Measurements from ENCODE around the gene NGDN. TPM values are rescaled to one million over a fixed set of nuclear protein-coding genes. Genes with fewer than 3 reads are reported as not detected.

Gene NGDN
- total and polyA plus RNA-seq, 3 donors from 2014 or later = 47.5 to 57.9 (median 48.7) TPM

DNA sequence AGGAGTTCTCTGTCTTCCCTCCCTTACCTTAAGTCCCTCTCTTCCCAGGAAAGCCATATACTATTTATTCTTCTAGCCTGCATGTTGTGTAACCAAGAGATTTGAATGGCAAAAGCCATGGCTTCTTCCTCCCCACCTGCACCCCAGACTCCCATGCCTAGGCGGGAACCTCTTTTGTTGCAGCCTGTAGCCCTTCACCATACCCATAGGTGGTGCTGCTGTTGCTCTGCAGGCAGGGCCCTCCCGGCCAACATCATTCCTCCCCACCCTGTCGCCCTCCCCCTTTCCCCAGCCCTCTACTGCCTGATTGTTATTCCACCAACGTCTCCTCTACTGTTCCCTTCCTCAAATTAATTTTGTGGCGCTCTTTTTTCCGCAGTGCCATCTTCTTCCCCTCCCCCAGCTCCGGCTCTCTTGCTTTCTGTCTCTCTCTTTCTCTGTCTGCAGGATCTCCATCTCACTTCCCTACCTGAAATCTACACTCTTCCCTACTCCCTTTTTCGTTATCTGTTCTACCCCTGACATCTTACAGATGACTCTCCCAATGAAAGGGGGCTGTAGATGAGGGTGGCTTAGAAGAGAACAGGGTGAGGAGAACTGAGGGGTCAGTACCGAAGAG lies 13.8 kb downstream of the NGDN start:
- 59 to 61% methylated on average over 9 of the region's 9 CpGs for WGBS, 2 donors
- Histone ChIP-seq H3K36me3 (ENCODE audit: low read depth, missing control alignments) (no peaks in the 10 kb centered on the region), H3K4me1 (no peaks in the 10 kb centered on the region), H3K27ac (no peak overlapping the region), H3K9me3 (no peaks in the 10 kb centered on the region), H3K4me3 (no peak overlapping the region), H3K27me3 (no peaks in the 10 kb centered on the region)
- peak; percentile 28 for DNase-seq
- intact Hi-C loops (cut with DNase I; ENCODE audit: low total_unique reads) = loop anchor here (10.0 kb wide), 1 partner anchor 61 kb away; no protein-coding TSS in a partner anchor
- TF ChIP-seq, protein P1, sequence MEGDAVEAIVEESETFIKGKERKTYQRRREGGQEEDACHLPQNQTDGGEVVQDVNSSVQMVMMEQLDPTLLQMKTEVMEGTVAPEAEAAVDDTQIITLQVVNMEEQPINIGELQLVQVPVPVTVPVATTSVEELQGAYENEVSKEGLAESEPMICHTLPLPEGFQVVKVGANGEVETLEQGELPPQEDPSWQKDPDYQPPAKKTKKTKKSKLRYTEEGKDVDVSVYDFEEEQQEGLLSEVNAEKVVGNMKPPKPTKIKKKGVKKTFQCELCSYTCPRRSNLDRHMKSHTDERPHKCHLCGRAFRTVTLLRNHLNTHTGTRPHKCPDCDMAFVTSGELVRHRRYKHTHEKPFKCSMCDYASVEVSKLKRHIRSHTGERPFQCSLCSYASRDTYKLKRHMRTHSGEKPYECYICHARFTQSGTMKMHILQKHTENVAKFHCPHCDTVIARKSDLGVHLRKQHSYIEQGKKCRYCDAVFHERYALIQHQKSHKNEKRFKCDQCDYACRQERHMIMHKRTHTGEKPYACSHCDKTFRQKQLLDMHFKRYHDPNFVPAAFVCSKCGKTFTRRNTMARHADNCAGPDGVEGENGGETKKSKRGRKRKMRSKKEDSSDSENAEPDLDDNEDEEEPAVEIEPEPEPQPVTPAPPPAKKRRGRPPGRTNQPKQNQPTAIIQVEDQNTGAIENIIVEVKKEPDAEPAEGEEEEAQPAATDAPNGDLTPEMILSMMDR (IDR thresholded peaks at IDR 0.05) = peak in 2 of 3 experiments; percentile 6 to 14
- TF ChIP-seq POLR2A (IDR thresholded peaks at IDR 0.05) = no peak

DNA sequence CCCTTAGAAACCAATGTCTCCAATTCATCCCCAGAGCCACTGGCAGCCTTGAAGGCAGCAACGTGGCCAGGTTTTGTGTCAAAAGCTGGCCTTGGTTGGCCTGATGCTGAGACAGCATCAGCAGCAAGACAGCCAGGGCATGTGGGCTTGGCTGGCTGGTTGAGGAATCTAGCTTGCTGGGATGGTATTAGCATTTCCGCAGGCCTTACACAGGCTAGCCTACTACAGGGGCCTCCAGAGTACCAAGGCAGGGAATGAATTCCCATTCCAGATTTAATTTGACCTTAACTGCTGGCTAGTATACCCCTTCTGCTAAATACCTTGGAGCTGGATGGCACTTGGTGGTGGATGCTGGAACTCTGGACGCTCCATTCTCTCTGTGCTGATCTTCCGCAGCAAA lies 15.8 kb downstream of the NGDN start:
- DNase-seq = no peak
- 79 to 92% methylated on average over 4 of the region's 4 CpGs for WGBS, 2 donors
- no peaks in the 10 kb centered on the region for H3K36me3 ChIP-seq (ENCODE audit: low read depth, missing control alignments)
- TF ChIP-seq POLR2A (IDR thresholded peaks at IDR 0.05) = no peak
- TF ChIP-seq, protein P1 (IDR thresholded peaks at IDR 0.05) = no peak
- no peaks in the 10 kb centered on the region for H3K27me3 ChIP-seq
- H3K4me1 ChIP-seq = no peaks in the 10 kb centered on the region
- no peaks in the 10 kb centered on the region for H3K9me3 ChIP-seq
- intact Hi-C loops (cut with DNase I; ENCODE audit: low total_unique reads) = loop anchor here (10.0 kb wide), 1 partner anchor 59 kb away; no protein-coding TSS in a partner anchor
- H3K4me3 ChIP-seq = no peak overlapping the region
- no peak overlapping the region for H3K27ac ChIP-seq

DNA sequence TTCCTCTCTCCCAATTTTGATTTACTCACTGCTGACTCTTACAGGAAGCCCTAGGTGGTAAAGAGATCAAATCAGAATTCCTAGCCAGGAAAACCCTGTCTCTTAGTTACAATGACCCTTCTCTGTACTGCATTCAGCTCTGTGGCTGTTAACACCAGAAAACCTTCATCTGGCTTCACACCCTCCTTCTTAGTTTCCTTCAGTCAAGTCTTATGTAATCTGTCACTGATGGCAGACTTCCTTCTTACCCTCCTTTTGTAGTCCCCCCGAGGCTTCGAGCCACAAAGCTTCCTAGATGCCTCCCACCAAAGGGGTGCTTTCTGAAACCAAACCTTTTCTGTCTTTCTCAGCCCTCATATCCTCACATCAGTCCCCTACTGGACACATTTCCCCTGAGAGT lies 16.5 kb downstream of the NGDN start:
- H3K9me3 ChIP-seq = no peaks in the 10 kb centered on the region
- H3K4me1 ChIP-seq = no peaks in the 10 kb centered on the region
- TF ChIP-seq, protein P1 (IDR thresholded peaks at IDR 0.05) = no peak
- no peak for TF ChIP-seq POLR2A (IDR thresholded peaks at IDR 0.05)
- H3K4me3 ChIP-seq = no peak overlapping the region
- intact Hi-C loops (cut with DNase I; ENCODE audit: low total_unique reads) = loop anchor here (10.0 kb wide), 1 partner anchor 59 kb away; no protein-coding TSS in a partner anchor
- H3K27me3 ChIP-seq = no peaks in the 10 kb centered on the region
- no peak overlapping the region for H3K27ac ChIP-seq
- H3K36me3 ChIP-seq (ENCODE audit: low read depth, missing control alignments) = no peaks in the 10 kb centered on the region
- WGBS, 2 donors = 72 to 73% methylated on average over 2 of the region's 2 CpGs
- no peak for DNase-seq

DNA sequence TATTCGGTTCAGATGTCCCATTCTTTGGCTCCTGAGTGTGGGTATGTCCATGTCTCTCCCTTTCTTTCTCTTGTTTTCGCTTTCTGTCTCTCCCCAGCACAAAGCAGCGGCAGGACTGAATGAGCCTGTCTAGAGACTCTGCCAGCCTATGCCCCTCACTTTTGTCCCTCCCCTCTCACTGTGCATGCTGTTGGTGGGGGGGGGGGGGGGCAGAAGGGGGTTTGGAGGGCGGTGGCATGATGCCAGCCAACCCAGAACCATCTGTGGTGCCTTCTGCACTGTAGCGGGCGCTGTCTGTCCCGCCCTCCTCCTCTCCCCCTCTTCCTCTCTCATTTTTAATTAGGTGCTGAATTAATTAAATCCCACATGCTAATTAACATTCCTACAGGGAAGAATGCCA lies 17.7 kb downstream of the NGDN start:
- no peaks in the 10 kb centered on the region for H3K9me3 ChIP-seq
- no peak for TF ChIP-seq POLR2A (IDR thresholded peaks at IDR 0.05)
- H3K27ac ChIP-seq = no peak overlapping the region
- H3K27me3 ChIP-seq = no peaks in the 10 kb centered on the region
- no peak for DNase-seq
- H3K4me1 ChIP-seq = no peaks in the 10 kb centered on the region
- intact Hi-C loops (cut with DNase I; ENCODE audit: low total_unique reads) = loop anchor here (10.0 kb wide), 1 partner anchor 58 kb away; no protein-coding TSS in a partner anchor
- WGBS, 2 donors = 90% methylated on average over 7 of the region's 7 CpGs
- H3K36me3 ChIP-seq (ENCODE audit: low read depth, missing control alignments) = no peaks in the 10 kb centered on the region
- H3K4me3 ChIP-seq = no peak overlapping the region

DNA sequence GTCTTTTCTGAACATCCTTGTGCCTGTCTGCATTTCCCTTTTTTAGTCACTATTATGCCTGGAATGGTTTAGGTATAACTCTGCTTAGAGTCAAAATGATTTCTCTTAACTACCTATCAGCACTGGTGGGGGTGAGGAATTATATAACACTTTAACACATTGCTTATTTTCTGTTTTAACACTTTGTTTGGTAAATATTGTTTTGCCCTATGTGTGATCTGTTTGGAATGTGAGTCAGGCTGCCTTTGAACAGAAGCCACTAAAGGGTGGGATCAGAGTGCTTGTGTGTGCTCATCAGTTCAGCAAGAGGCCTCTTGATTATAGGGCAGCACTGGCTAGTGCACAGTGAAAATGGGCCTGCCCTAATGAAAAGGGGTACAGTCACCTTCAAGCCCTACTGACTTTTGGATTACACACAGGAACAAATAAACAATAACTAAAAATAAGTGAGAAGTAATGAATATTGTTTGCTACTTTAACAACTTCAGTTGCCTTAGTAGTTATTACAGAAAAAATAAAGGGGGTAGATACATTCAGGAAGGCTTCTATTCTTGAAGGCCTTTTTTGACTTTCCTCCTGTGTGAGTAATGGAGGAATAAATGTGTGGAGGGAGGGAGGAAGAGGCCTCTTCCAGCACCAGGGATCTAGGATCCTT lies 23.2 kb downstream of the NGDN start:
- H3K4me1 ChIP-seq = no peaks in the 10 kb centered on the region
- DNase-seq = no peak
- no peak overlapping the region for H3K4me3 ChIP-seq
- H3K36me3 ChIP-seq (ENCODE audit: low read depth, missing control alignments) = no peaks in the 10 kb centered on the region
- no peaks in the 10 kb centered on the region for H3K9me3 ChIP-seq
- H3K27me3 ChIP-seq = no peaks in the 10 kb centered on the region
- TF ChIP-seq, protein P1 (IDR thresholded peaks at IDR 0.05) = no peak
- TF ChIP-seq POLR2A (IDR thresholded peaks at IDR 0.05) = no peak
- H3K27ac ChIP-seq = no peak overlapping the region
- intact Hi-C loops (cut with DNase I; ENCODE audit: low total_unique reads) = no loop called here
